Spleen (tissue), 11 donors: ENCODE data around the gene MRPS18A. TPM values are rescaled to one million over a fixed set of nuclear protein-coding genes. Genes with fewer than 3 reads are reported as not detected.

Experiments
- DNase-seq: peaks from one replicate; pipeline ENCODE4 v3.0.0-alpha.2; 2020
- H3K27ac ChIP-seq, 8 donors: fragments of 200-600 bp; sonication (generic) in 7 of 8; 1 replicate in 4 of 8; 2 replicates in 4 of 8; pipeline versions ENCODE4 v1.5.0 to v1.8.0; 2016 to 2021; ENCODE audit warnings: inconsistent platforms in 4 of 8, mild to moderate bottlenecking in 4 of 8, moderate library complexity in 1 of 8
- H3K27me3 ChIP-seq, 7 donors: fragments of 200-600 bp; sonication (generic) in 6 of 7; replicated peaks in 1 of 7; 1 replicate in 4 of 7; 2 replicates in 3 of 7; pipeline versions ENCODE4 v1.5.0 to v1.8.0; 2016 to 2021; ENCODE audit warnings: inconsistent platforms in 3 of 7, mild to moderate bottlenecking in 1 of 7
- H3K36me3 ChIP-seq, 6 donors: fragments of 200-600 bp; sonication (generic) in 5 of 6; 1 replicate in 4 of 6; 2 replicates in 2 of 6; pipeline versions ENCODE4 v1.5.0 to v1.8.0; 2016 to 2021; ENCODE audit warnings: inconsistent platforms in 2 of 6
- H3K4me1 ChIP-seq, 6 donors: fragments of 200-600 bp; sonication (generic) in 5 of 6; 1 replicate in 3 of 6; 2 replicates in 3 of 6; pipeline versions ENCODE4 v1.5.0 to v1.8.0; 2016 to 2021; ENCODE audit warnings: inconsistent platforms in 3 of 6
- H3K4me3 ChIP-seq, 8 donors: fragments of 200-600 bp; sonication (generic) in 7 of 8; 1 replicate in 4 of 8; 2 replicates in 4 of 8; pipeline versions ENCODE4 v1.5.0 to v1.8.0; 2016 to 2021; ENCODE audit warnings: inconsistent platforms in 4 of 8, mild to moderate bottlenecking in 4 of 8, moderate library complexity in 2 of 8
- H3K9me3 ChIP-seq, 8 donors: fragments of 200-600 bp; sonication (generic) in 7 of 8; 1 replicate in 4 of 8; 2 replicates in 4 of 8; pipeline versions ENCODE4 v1.5.0 to v1.8.0; 2016 to 2021; ENCODE audit warnings: inconsistent platforms in 4 of 8
- POLR2A ChIP-seq, 3 donors: fragments of 450-650 bp; IDR thresholded peaks; one replicate each; pipeline ENCODE4 v1.5.1; 2017; ENCODE audit warnings: antibody characterized with exemption in 3 of 3, mild to moderate bottlenecking in 1 of 3
- POLR2AphosphoS5 ChIP-seq, 3 donors: sonication (generic); formaldehyde crosslinking; IDR thresholded peaks; one replicate each; pipeline ENCODE4 v1.5.1; 2017; ENCODE audit warnings: antibody characterized with exemption in 3 of 3
- WGBS, 5 donors: extraction: QIAGEN DNeasy Blood & Tissue Kit in 3 of 5; methylation state at CpG; one replicate each; pipeline versions ENCODE4 v1.1.5 to v1.1.7; 2013 to 2018; 5-methylcytosine and 5-hydroxymethylcytosine counted together
- intact Hi-C: fragments of 100-400 bp; cut with DNase I; formaldehyde crosslinking; loops from one replicate; pipeline ENCODE4 v1.15.0; 2023; ENCODE audit warnings: low total_unique reads
- polyA plus RNA-seq, 3 donors: library from polyadenylated mRNA; stranded (reverse); fragments of 200-250 nt; gene quantifications; one replicate each; pipeline ENCODE4 v1.2.1, GENCODE V29; 2013
- total RNA-seq, 7 donors: library from RNA; depleted of rRNA in 3 of 7; stranded (reverse); fragments of >200 nt in 3 of 7; fragmentation: NEBNext Ultra II Directional in 4 of 7; extraction: Animal tissue kit (Norgen Biotek cat#: 25700) in 4 of 7; gene quantifications; one replicate each; pipeline versions ENCODE4 v1.1.0 to v1.2.1, GENCODE V29; 2016 to 2021
- TF ChIP-seq, protein P1 (sequence below), 11 experiments: fragments of 200-600 bp in 7 of 11; fragments of 450-650 bp in 4 of 11; sonication (generic) in 4 of 11; IDR thresholded peaks in 8 of 11; conservative IDR thresholded peaks in 3 of 11; 1 replicate in 7 of 11; 2 replicates in 4 of 11; pipeline versions ENCODE4 v1.4.0 to v1.8.0; 2016 to 2021; ENCODE audit warnings: antibody characterized with exemption in 11 of 11, inconsistent platforms in 4 of 11, mild to moderate bottlenecking in 1 of 11
- donor health status: healthy with polysubstance abuse.
- donor health status: DM: no; HTN: no; CAD: no; lungs with moderate emphysema.
- donor health status: DM: no; HTN: no; CAD: no.
- donor health status: Bipolar disorder and iron deficiency.
- donor health status: healthy.
- donor health status: DM: no; HTN: no; CAD: no.
- donor health status: DM: yes; HTN: yes; CAD: no.

MRPS18A gene
- total and polyA plus RNA-seq, 10 donors, result 28.0 to 48.6 (median 31.5) TPM

DNA sequence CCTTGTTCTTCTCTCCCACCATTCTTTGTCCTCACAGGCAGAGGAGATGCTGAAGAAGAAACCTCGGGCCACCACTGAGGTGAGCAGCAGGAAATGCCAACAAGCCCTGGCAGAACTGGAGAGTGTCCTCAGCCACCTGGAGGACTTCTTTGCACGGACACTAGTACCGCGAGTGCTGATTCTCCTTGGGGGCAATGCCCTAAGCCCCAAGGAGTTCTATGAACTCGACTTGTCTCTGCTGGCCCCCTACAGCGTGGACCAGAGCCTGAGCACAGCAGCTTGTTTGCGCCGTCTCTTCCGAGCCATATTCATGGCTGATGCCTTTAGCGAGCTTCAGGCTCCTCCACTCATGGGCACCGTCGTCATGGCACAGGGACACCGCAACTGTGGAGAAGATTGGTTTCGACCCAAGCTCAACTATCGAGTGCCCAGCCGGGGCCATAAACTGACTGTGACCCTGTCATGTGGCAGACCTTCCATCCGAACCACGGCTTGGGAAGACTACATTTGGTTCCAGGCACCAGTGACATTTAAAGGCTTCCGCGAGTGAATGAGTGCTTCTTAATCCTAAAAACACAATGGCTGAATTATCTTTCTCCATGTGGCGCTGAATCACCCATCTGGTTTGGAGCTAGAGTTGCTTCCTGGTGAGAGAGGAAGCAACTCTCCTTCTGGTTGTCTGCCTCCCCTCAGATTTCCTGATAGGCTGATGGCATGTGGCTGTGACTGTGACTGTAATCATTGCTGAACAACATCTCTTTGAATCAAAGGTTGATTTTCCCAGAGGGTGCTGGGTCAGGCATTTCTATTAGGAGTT, 47.4 kb downstream of the MRPS18A start:
- Histone ChIP-seq H3K27ac (no peak overlapping the region), H3K9me3 (no peaks in the 10 kb centered on the region), H3K4me3 (no peak overlapping the region), H3K27me3 (no peaks in the 10 kb centered on the region), H3K36me3 (peaks cover 0 to 73% (median 45%) of the 10 kb centered on the region in 6 donors), H3K4me1 (peaks cover 23 to 71% (median 45%) of the 10 kb centered on the region in 6 donors)
- WGBS, 5 donors, result 91 to 96% (median 94%) methylated on average over 21 of the region's 21 CpGs
- DNase-seq, result no peak
- TF ChIP-seq, protein P1, sequence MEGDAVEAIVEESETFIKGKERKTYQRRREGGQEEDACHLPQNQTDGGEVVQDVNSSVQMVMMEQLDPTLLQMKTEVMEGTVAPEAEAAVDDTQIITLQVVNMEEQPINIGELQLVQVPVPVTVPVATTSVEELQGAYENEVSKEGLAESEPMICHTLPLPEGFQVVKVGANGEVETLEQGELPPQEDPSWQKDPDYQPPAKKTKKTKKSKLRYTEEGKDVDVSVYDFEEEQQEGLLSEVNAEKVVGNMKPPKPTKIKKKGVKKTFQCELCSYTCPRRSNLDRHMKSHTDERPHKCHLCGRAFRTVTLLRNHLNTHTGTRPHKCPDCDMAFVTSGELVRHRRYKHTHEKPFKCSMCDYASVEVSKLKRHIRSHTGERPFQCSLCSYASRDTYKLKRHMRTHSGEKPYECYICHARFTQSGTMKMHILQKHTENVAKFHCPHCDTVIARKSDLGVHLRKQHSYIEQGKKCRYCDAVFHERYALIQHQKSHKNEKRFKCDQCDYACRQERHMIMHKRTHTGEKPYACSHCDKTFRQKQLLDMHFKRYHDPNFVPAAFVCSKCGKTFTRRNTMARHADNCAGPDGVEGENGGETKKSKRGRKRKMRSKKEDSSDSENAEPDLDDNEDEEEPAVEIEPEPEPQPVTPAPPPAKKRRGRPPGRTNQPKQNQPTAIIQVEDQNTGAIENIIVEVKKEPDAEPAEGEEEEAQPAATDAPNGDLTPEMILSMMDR (IDR thresholded peaks at IDR 0.05 in 8 of 11, conservative IDR thresholded peaks at IDR 0.05 in 3 of 11), result no peak
- TF ChIP-seq POLR2AphosphoS5 (IDR thresholded peaks at IDR 0.05), result no peak
- TF ChIP-seq POLR2A (IDR thresholded peaks at IDR 0.05), result no peak
- intact Hi-C loops, result no loop called here

DNA sequence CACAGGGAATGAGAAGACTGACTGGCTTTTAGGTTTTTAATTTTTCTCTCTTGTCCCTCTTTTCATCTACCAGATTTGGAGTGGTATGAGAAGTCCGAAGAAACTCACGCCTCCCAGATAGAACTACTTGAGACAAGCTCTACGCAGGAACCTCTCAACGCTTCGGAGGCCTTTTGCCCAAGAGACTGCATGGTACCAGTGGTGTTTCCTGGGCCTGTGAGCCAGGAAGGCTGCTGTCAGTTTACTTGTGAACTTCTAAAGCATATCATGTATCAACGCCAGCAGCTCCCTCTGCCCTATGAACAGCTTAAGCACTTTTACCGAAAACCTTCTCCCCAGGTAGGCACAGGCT, 51.3 kb downstream of the MRPS18A start:
- intact Hi-C loops, result no loop called here

DNA sequence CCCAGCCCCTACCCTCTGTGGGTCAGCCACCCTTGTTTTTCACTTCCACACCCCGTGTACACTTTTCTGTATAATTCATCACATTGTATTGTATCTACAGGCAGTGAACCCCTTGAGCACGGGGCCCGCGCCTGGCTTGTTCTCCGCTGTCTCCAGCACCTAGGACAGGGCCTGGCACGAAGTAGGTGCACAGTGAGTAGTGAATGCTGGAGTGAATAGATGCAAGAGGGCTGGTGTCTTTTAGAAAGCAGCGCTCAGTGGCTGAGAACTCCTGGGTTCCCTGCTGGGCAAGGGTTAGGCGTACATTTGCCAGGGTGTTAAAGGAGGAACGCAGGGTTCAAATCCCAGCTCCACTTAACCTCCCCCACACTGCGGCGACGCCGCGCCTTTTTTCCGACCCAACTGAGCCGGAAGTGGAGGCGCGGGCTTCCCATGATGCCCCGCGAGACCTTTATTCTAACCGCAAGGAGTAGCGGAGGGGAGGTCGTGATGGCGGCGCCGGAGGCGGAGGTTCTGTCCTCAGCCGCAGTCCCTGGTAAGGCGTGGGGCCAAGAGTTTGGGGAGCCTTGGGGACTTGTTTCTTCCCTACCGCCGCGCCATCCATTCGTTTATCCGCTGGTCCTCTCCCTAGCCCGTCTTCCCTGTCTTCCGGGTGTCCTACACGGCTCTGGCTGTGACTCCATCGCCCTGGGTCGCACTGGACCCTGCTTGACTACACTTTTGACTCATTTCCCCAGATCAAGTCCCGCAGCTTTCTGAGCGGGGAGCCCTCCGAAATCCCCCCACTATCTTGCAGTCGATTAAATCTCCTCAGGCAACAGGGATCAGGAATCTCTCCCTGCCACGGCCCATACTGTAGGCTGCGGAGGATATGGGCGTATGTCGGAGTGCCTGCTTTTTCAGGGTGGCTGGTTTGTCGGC, 51.9 kb downstream of the MRPS18A start, which contains the start of gene MAD2L1BP:
TSS of gene MAD2L1BP (plus strand) at position 454 of the 921 bp plus-strand sequence. CDS start at position 490, 36 bp downstream.
- Histone ChIP-seq H3K4me3 (peak within 1 kb of the TSS; percentile 61 to 83 (median 79)), H3K4me1 (peaks cover 27 to 62% (median 42%) of the 10 kb centered on the region in 6 donors), H3K27me3 (no peaks in the 10 kb centered on the region), H3K27ac (peak within 1 kb of the TSS; percentile 79 to 94 (median 90)), H3K9me3 (no peaks in the 10 kb centered on the region), H3K36me3 (peaks cover 0 to 41% (median 26%) of the 10 kb centered on the region in 6 donors)
- 3 to 5% (median 4%) methylated on average over 48 of the region's 48 CpGs for WGBS, 5 donors
- intact Hi-C loops, result no loop called here
- TF ChIP-seq, protein P1 (IDR thresholded peaks at IDR 0.05 in 8 of 11, conservative IDR thresholded peaks at IDR 0.05 in 3 of 11), result peak in 1 of 11 experiments; percentile 11
- TF ChIP-seq POLR2A (IDR thresholded peaks at IDR 0.05) (peak in 1 of 3 donors; percentile 51), POLR2AphosphoS5 (IDR thresholded peaks at IDR 0.05) (peak; percentile 93 to 95 (median 94))
- DNase-seq, result peak; percentile 95

More for the DNA sequence above, 51.3 kb downstream of the MRPS18A start:
- Histone ChIP-seq H3K27ac (peak overlapping the region; percentile 79 to 94 (median 90)), H3K4me3 (peak overlapping the region; percentile 61 to 83 (median 79)), H3K4me1 (peaks cover 27 to 65% (median 42%) of the 10 kb centered on the region in 6 donors), H3K9me3 (no peaks in the 10 kb centered on the region), H3K36me3 (peaks cover 0 to 48% (median 32%) of the 10 kb centered on the region in 6 donors), H3K27me3 (no peaks in the 10 kb centered on the region)
- 19 to 25% (median 24%) methylated on average over 7 of the region's 7 CpGs for WGBS, 5 donors
- DNase-seq, result no peak
- TF ChIP-seq POLR2AphosphoS5 (IDR thresholded peaks at IDR 0.05), result no peak
- TF ChIP-seq, protein P1 (IDR thresholded peaks at IDR 0.05 in 8 of 11, conservative IDR thresholded peaks at IDR 0.05 in 3 of 11), result no peak
- TF ChIP-seq POLR2A (IDR thresholded peaks at IDR 0.05), result no peak
